ENCODE data around the gene BRAT1.
"Not testable (repeated sequence)": the region's sequence is repeated elsewhere in the genome, so short reads cannot be mapped to it uniquely, and the experiment has no call there.

The BRAT1 gene

GRCh38 chr7:2555121-2556052, at the start of gene BRAT1:
Gene BRAT1 (minus strand): TSS chr7:2555524. CDS start chr7:2554431, 1,093 bp downstream.
- DNase-seq: peak; percentile 95 to 98 (median 97)

- peak in 2 of 3 experiments; percentile 90 to 94 for DNase-seq
Measured at GRCh38 chr7:2604608-2605174, 49.4 kb upstream of the BRAT1 start.

DNA sequence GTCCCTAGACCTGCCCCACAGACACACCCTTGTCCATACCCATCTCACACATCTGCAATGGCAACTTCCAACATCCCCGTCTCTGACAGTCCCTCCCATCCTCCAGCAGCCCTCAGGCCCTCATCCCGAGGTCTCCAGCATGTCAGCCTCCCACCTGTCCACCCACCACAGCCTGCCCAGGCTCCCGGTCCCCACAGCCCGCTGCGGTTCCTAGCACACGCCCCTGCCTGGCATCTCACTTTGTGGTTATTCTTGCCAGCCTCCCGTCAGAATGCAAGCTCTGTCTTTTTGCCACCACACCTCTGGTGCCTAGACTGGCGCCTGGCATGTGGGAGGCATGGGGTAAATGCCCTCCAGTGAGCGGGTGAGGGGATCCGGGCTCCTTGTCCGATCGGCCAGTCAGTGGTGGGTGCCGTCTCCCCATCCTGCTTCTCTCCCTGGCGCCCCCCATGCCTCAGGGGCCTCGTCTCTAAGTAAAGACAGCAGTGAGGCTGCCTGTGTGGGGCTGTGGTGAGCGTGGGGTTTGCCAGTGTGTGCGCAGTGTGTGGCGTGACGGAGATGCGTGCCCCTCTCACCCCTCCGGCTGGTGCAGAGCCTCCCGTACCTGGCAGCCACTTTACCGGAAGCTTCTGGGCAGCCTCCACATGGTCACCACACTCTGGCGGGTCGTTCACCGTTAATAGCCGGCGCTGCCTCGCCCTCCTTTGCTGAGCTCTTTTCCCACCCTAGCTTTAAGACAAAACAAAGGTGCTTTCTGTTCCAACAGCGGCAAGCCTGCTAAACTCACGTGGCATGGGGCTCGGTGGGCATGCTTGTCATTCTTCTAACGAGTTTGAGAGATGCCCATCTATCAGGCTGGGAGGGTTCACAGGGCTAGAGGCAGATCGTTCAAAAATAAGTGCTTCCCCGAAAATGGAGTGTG, 48.0 kb upstream of the BRAT1 start:
- DNase-seq: no peak

DNA sequence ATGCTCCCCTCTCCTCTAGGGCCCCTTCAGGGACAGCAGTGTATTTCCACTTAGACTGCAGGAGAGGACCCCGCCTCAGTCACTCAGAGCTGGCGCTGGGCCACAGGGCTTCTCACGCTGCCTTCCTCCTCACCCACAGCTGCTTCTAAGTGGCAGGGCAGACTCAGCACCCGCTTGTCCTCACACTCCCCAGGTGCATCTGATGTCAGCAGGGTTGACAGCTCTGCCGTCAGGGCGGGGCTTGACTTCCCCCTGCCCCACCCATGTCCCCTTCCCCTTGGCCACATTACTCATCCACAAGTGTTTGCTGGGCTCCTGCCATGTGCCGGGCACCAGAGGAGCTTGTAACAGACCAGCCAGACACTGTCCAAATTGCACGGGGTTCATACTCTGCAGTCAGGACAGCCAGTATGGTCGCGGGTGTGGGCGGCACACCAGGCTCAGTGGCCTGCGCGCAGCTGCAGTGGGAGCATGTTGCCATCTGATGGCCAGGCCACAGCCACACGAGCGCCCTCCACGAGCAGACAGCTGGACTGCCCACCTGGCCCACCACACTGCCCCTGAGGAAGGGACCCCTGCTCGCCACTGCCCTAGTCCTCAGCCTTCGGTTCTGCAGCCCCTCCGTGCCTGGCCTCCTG, 47.2 kb upstream of the BRAT1 start:
- peak; percentile 24 to 52 (median 51) for DNase-seq

- no peak for DNase-seq
Measured at GRCh38 chr7:2601907-2602306, 46.6 kb upstream of the BRAT1 start.

GRCh38 chr7:2601065-2601464, 45.7 kb upstream of the BRAT1 start:
- no peak for DNase-seq

DNA sequence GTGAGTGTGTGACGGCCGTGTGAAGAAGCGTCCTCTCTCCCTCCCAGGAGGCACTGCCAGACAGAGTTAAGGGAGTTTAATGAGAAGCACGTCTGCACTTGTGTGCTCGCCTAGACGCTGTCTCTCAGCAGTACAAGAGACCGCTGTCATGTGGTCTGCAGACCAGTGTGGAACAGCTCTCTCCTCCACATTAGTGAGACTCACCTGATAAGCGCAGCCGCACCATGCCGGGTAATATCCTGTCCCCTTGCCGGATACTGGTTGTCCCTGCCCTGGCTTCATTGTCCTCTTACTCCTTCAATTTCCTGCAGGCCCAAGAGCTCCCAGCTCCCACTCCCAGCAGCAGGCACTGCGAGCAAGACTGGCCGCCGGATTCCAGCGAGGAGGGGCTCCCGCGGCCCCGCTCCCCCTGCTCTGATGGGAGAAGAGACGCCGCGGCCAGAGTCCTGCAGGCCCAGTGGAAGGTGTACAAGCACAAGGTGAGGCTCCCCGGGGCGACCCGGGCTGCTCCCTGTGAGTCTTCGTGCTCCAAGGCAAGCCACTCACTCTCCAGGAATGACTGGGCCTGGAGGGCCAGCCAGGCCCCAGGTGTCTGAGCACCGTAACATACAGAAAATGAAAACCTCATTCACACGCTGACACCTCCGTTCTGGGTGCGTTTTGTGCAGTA, 43.0 kb upstream of the BRAT1 start:
- no peak for DNase-seq

- no peak for DNase-seq
Measured at GRCh38 chr7:2597273-2597640, 41.9 kb upstream of the BRAT1 start.

- DNase-seq: no peak
Measured at GRCh38 chr7:2596464-2597272, 41.3 kb upstream of the BRAT1 start.

GRCh38 chr7:2595258-2595860, 40.0 kb upstream of the BRAT1 start:
- no peak for DNase-seq

DNA sequence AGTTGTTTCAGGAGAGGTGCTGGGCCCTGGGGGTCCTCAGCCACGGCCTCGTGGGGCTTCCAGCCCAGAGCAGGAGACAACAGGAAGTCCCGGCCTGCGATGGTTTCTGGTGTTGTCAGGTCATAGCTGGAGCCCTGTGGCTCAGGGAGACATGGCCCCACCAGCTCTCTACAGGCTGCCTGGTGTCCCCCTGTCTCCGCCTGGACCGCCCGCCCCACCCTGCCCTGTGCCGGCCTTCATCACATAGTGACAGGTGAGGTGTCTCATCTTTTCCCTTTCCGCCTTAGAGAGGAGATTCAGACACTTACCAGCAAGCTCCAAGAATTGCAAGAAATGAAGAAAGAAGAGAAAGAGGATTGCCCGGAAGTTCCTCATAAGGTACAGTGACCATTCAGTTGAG, 39.3 kb upstream of the BRAT1 start:
- no peak for DNase-seq

GRCh38 chr7:2593036-2593727, 37.9 kb upstream of the BRAT1 start:
- DNase-seq: no peak

DNA sequence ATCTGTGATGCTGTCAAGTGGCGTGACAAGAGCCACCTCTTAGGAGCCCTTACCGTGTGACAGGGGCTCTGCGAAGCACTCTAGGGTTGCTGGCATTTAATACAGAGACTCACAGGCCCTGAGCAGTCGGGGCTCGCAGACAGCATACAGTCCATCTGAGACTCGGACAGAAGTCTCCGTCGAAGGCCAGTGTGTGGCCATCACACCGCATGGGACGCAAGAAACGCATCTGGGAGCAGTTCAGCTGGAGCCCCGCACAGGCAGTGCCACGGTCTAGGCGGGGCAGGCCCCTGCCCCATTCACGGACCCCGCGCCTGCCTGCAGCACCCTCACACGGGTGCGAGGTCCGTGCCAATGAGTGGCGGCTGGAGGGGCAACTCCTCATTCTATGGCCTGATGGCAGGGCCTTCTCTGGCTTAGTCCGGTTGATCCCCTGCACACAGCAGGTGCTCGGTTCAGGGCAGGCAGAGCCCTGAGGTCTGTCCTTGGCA, 37.1 kb upstream of the BRAT1 start:
- DNase-seq: peak in 1 of 3 experiments; percentile 51

DNA sequence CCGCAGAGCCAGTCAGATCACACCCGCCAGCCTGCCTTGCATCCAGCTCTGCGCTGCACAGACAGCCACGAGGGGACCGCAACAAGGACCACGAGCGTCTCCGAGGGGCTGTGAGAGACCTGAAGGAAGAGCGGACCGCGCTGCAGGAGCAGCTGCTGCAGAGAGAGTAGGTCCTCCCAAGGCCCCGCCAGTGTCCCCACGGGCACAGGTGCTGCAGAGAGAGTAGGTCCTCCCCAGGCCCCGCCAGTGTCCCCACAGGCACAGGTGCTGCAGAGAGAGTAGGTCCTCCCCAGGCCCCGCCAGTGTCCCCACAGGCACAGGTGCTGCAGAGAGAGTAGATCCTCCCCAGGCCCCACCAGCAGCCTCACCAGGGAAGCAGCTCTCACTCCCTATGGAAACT, 34.6 kb upstream of the BRAT1 start:
- not testable (repeated sequence) for DNase-seq

- DNase-seq: no peak
Measured at GRCh38 chr7:2589341-2589740, 34.0 kb upstream of the BRAT1 start.

GRCh38 chr7:2587778-2588177, 32.5 kb upstream of the BRAT1 start:
- no peak for DNase-seq

DNA sequence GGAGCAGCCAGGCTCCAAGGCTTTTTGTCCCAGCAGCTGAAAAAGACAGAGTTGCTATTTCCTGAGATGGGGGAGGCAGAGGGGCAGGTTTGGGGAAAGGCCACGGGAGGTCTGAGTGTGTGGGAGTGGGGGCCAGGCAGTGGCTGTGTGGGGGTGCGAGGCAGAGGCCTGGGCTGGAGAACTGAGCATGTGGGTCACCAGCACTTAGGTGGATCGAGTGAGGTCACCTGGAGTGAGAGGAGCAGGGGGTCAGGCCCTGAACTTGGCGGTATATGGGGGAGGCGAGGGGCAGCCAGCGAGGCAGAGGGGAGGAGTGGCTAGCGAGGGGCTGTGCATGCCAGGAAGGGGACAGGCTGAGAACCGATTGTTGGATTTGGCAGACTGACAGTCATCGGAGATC, 31.8 kb upstream of the BRAT1 start:
- no peak for DNase-seq

GRCh38 chr7:2586326-2587020, 31.1 kb upstream of the BRAT1 start:
- no peak for DNase-seq

DNA sequence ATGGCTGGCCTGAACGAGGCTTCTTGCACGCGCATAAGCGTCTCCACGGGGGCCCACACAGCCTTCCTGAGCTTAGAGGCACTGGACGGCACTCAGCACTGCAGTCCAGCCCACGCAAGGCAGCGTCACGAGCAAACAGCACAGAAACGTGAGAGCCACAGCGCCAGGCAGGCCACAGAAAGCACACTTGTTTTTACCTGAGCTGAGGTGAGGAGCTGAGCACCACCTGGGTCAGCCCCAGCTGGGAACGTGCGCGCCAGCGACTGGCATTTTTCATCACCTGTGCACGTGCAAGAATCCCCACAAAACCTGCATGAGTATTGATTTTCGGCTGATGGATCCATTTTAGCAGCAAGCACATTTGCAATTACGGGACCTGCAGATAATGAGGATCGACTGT, 30.1 kb upstream of the BRAT1 start:
- DNase-seq: peak in 2 of 3 experiments; percentile 29 to 47

Measured in NCI-H1417 (cell line).